Rectal smooth muscle tissue (tissue), 1 donor: ENCODE results near the gene MEDAG.

Experiments used
- H3K27ac ChIP-seq: one replicate; pipeline ENCODE4 v1.7.0; 2013; ENCODE audit warnings: low read depth, low read length, inconsistent platforms
- H3K27me3 ChIP-seq: one replicate; pipeline ENCODE4 v1.7.0; 2013; ENCODE audit warnings: low read length; ENCODE audit not compliant: control insufficient read depth, insufficient read depth
- H3K36me3 ChIP-seq: one replicate; pipeline ENCODE4 v1.7.0; 2013; ENCODE audit warnings: low read length; ENCODE audit not compliant: control insufficient read depth, insufficient read depth
- H3K4me1 ChIP-seq: one replicate; pipeline ENCODE4 v1.7.0; 2013; ENCODE audit warnings: low read length; ENCODE audit not compliant: control insufficient read depth, insufficient read depth
- H3K4me3 ChIP-seq: one replicate; pipeline ENCODE4 v1.7.0; 2013; ENCODE audit warnings: low read length
- H3K9ac ChIP-seq: one replicate; pipeline ENCODE4 v1.7.0; 2013; ENCODE audit warnings: low read length

MEDAG gene

GRCh38 chr13:30900436-30900835 lies 5.6 kb upstream of the MEDAG start:
- Histone ChIP-seq H3K27me3 (peaks cover 2% of the 10 kb centered on the region), H3K4me1 (no peaks in the 10 kb centered on the region), H3K36me3 (no peaks in the 10 kb centered on the region), H3K4me3 (no peak overlapping the region), H3K9ac (no peak overlapping the region), H3K27ac (no peak overlapping the region)

GRCh38 chr13:30900952-30901749 lies 4.9 kb upstream of the MEDAG start:
- H3K27me3 ChIP-seq = peaks cover 7% of the 10 kb centered on the region
- H3K4me1 ChIP-seq = no peaks in the 10 kb centered on the region
- H3K9ac ChIP-seq = no peak overlapping the region
- H3K36me3 ChIP-seq = no peaks in the 10 kb centered on the region
- H3K4me3 ChIP-seq = no peak overlapping the region
- H3K27ac ChIP-seq = no peak overlapping the region

GRCh38 chr13:30904043-30904442 lies 2.0 kb upstream of the MEDAG start:
- no peak overlapping the region for H3K9ac ChIP-seq
- no peak overlapping the region for H3K27ac ChIP-seq
- H3K4me1 ChIP-seq = no peaks in the 10 kb centered on the region
- H3K4me3 ChIP-seq = no peak overlapping the region
- peaks cover 10% of the 10 kb centered on the region for H3K27me3 ChIP-seq
- H3K36me3 ChIP-seq = no peaks in the 10 kb centered on the region

GRCh38 chr13:30906411-30907051 lies 460 bp downstream of the MEDAG start:
- H3K27me3 ChIP-seq = peaks cover 10% of the 10 kb centered on the region
- H3K36me3 ChIP-seq = no peaks in the 10 kb centered on the region
- peak overlapping the region; percentile 37 for H3K4me3 ChIP-seq
- H3K4me1 ChIP-seq = no peaks in the 10 kb centered on the region
- no peak overlapping the region for H3K9ac ChIP-seq
- H3K27ac ChIP-seq = peak overlapping the region; percentile 22

- no peak overlapping the region for H3K9ac ChIP-seq
- H3K36me3 ChIP-seq = no peaks in the 10 kb centered on the region
- peak overlapping the region; percentile 37 for H3K4me3 ChIP-seq
- H3K27ac ChIP-seq = peak overlapping the region; percentile 0
- H3K4me1 ChIP-seq = no peaks in the 10 kb centered on the region
- H3K27me3 ChIP-seq = peaks cover 10% of the 10 kb centered on the region
Observed at GRCh38 chr13:30907121-30907861, 1.2 kb downstream of the MEDAG start.

- H3K27ac ChIP-seq = no peak overlapping the region
- H3K4me1 ChIP-seq = no peaks in the 10 kb centered on the region
- no peaks in the 10 kb centered on the region for H3K36me3 ChIP-seq
- peaks cover 10% of the 10 kb centered on the region for H3K27me3 ChIP-seq
- H3K9ac ChIP-seq = no peak overlapping the region
- H3K4me3 ChIP-seq = no peak overlapping the region
Observed at GRCh38 chr13:30908416-30908980, 2.4 kb downstream of the MEDAG start.

- Histone ChIP-seq H3K4me3 (no peak overlapping the region), H3K4me1 (no peaks in the 10 kb centered on the region), H3K36me3 (no peaks in the 10 kb centered on the region), H3K27me3 (peaks cover 9% of the 10 kb centered on the region), H3K27ac (no peak overlapping the region), H3K9ac (no peak overlapping the region)
Observed at GRCh38 chr13:30910676-30911075, 4.6 kb downstream of the MEDAG start.

GRCh38 chr13:30915691-30916541 lies 9.8 kb downstream of the MEDAG start:
- Histone ChIP-seq H3K9ac (no peak overlapping the region), H3K4me1 (no peaks in the 10 kb centered on the region), H3K4me3 (no peak overlapping the region), H3K27me3 (no peaks in the 10 kb centered on the region), H3K27ac (no peak overlapping the region), H3K36me3 (no peaks in the 10 kb centered on the region)

- no peaks in the 10 kb centered on the region for H3K36me3 ChIP-seq
- H3K27ac ChIP-seq = no peak overlapping the region
- H3K9ac ChIP-seq = no peak overlapping the region
- H3K4me1 ChIP-seq = no peaks in the 10 kb centered on the region
- no peak overlapping the region for H3K4me3 ChIP-seq
- no peaks in the 10 kb centered on the region for H3K27me3 ChIP-seq
Observed at GRCh38 chr13:30916991-30917390, 10.9 kb downstream of the MEDAG start.

- Histone ChIP-seq H3K4me3 (no peak overlapping the region), H3K36me3 (no peaks in the 10 kb centered on the region), H3K4me1 (no peaks in the 10 kb centered on the region), H3K27me3 (no peaks in the 10 kb centered on the region), H3K9ac (no peak overlapping the region), H3K27ac (no peak overlapping the region)
Observed at GRCh38 chr13:30918662-30919405, 12.8 kb downstream of the MEDAG start.

- Histone ChIP-seq H3K4me3 (no peak overlapping the region), H3K27ac (no peak overlapping the region), H3K36me3 (no peaks in the 10 kb centered on the region), H3K9ac (no peak overlapping the region), H3K27me3 (no peaks in the 10 kb centered on the region), H3K4me1 (no peaks in the 10 kb centered on the region)
Observed at GRCh38 chr13:30920162-30920909, 14.3 kb downstream of the MEDAG start.
